WTC11 (cell line): Measurements from ENCODE around the gene SGTA. TPM values are rescaled to one million over a fixed set of nuclear protein-coding genes. Genes with fewer than 3 reads are reported as not detected.

Experiments used
- CREB1 ChIP-seq: sonication (generic); formaldehyde crosslinking; IDR thresholded peaks from 2 replicates; pipeline ENCODE4 v1.8.0; 2023; ENCODE audit warnings: mild to moderate bottlenecking, missing genetic modification reagents
- CREM ChIP-seq: sonication (generic); formaldehyde crosslinking; IDR thresholded peaks from 2 replicates; pipeline ENCODE4 v1.8.1; 2022; ENCODE audit warnings: mild to moderate bottlenecking, missing genetic modification reagents, moderate library complexity
- ELF4 ChIP-seq: sonication (generic); formaldehyde crosslinking; IDR thresholded peaks from 2 replicates; pipeline ENCODE4 v1.8.1; 2022; ENCODE audit warnings: low read depth, mild to moderate bottlenecking, moderate library complexity, missing genetic modification reagents
- FOXK1 ChIP-seq: sonication (generic); formaldehyde crosslinking; IDR thresholded peaks from 2 replicates; pipeline ENCODE4 v1.8.0; 2022; ENCODE audit warnings: mild to moderate bottlenecking, moderate library complexity, missing genetic modification reagents
- SMAD3 ChIP-seq: sonication (generic); formaldehyde crosslinking; IDR thresholded peaks from 2 replicates; pipeline ENCODE4 v1.8.0; 2022; ENCODE audit warnings: missing genetic modification reagents, mild to moderate bottlenecking, borderline replicate concordance
- SP1 ChIP-seq: sonication (generic); formaldehyde crosslinking; conservative IDR thresholded peaks from 2 replicates; pipeline ENCODE4 v1.8.1; 2022; ENCODE audit warnings: missing genetic modification reagents
- TCF7 ChIP-seq: sonication (generic); formaldehyde crosslinking; IDR thresholded peaks from 2 replicates; pipeline ENCODE4 v1.8.0; 2022; ENCODE audit warnings: mild to moderate bottlenecking, low read depth, missing genetic modification reagents, moderate library complexity
- TEAD1 ChIP-seq: sonication (generic); formaldehyde crosslinking; IDR thresholded peaks from 2 replicates; pipeline ENCODE4 v1.8.0; 2022; ENCODE audit warnings: mild to moderate bottlenecking, missing genetic modification reagents
- TEAD4 ChIP-seq: sonication (generic); formaldehyde crosslinking; IDR thresholded peaks from 2 replicates; pipeline ENCODE4 v1.8.0; 2022; ENCODE audit warnings: mild to moderate bottlenecking, missing genetic modification reagents
- TP53 ChIP-seq: sonication (generic); formaldehyde crosslinking; IDR thresholded peaks from 2 replicates; pipeline ENCODE4 v1.8.1; 2023; ENCODE audit warnings: mild to moderate bottlenecking, missing genetic modification reagents
- ZNF232 ChIP-seq: sonication (generic); formaldehyde crosslinking; IDR thresholded peaks from 2 replicates; pipeline ENCODE4 v1.8.0; 2022; ENCODE audit warnings: mild to moderate bottlenecking, missing genetic modification reagents
- ZNF317 ChIP-seq: sonication (generic); formaldehyde crosslinking; IDR thresholded peaks from 2 replicates; pipeline ENCODE4 v1.8.1; 2023; ENCODE audit warnings: low read depth, mild to moderate bottlenecking, moderate library complexity, missing genetic modification reagents, borderline replicate concordance
- total RNA-seq: library from RNA; stranded (reverse); gene quantifications from 3 replicates; pipeline ENCODE4 v1.2.3, GENCODE V29; 2021
- TF ChIP-seq, protein P1 (sequence below): sonication (generic); formaldehyde crosslinking; IDR thresholded peaks from 2 replicates; pipeline ENCODE4 v1.8.1; 2023; ENCODE audit warnings: mild to moderate bottlenecking, missing genetic modification reagents
- TF ChIP-seq, protein P2 (sequence below): sonication (generic); formaldehyde crosslinking; IDR thresholded peaks from 2 replicates; pipeline ENCODE4 v1.8.0; 2023; ENCODE audit warnings: mild to moderate bottlenecking, missing genetic modification reagents
- TF ChIP-seq, protein P3 (sequence below): sonication (generic); formaldehyde crosslinking; IDR thresholded peaks from 2 replicates; pipeline ENCODE4 v1.8.1; 2023; ENCODE audit warnings: mild to moderate bottlenecking, moderate library complexity, missing genetic modification reagents
- TF ChIP-seq, protein P4 (sequence below): sonication (generic); formaldehyde crosslinking; IDR thresholded peaks from 2 replicates; pipeline ENCODE4 v1.8.0; 2022; ENCODE audit warnings: mild to moderate bottlenecking, missing genetic modification reagents
- TF ChIP-seq, protein P5 (sequence below): fragments of 200-600 bp; IDR thresholded peaks from 2 replicates; pipeline ENCODE4 v1.8.0; 2022; ENCODE audit warnings: antibody characterized with exemption
- TF ChIP-seq, protein P6 (sequence below): sonication (generic); formaldehyde crosslinking; IDR thresholded peaks from 2 replicates; pipeline ENCODE4 v1.8.1; 2023; ENCODE audit warnings: mild to moderate bottlenecking, missing genetic modification reagents, moderate library complexity
- TF ChIP-seq, protein P7 (sequence below): sonication (generic); formaldehyde crosslinking; conservative IDR thresholded peaks from 2 replicates; pipeline ENCODE4 v1.8.1; 2023; ENCODE audit warnings: mild to moderate bottlenecking, low read depth, missing genetic modification reagents, moderate library complexity
- TF ChIP-seq, protein P8 (sequence below): sonication (generic); formaldehyde crosslinking; IDR thresholded peaks from 2 replicates; pipeline ENCODE4 v1.8.0; 2023; ENCODE audit warnings: missing genetic modification reagents, mild to moderate bottlenecking, borderline replicate concordance
- TF ChIP-seq, protein P9 (sequence below): sonication (generic); formaldehyde crosslinking; IDR thresholded peaks from 2 replicates; pipeline ENCODE4 v1.8.1; 2023; ENCODE audit warnings: mild to moderate bottlenecking, missing genetic modification reagents, moderate library complexity

The SGTA gene
- total RNA-seq, 1 experiment from 2014 or later: 91.2 TPM

DNA sequence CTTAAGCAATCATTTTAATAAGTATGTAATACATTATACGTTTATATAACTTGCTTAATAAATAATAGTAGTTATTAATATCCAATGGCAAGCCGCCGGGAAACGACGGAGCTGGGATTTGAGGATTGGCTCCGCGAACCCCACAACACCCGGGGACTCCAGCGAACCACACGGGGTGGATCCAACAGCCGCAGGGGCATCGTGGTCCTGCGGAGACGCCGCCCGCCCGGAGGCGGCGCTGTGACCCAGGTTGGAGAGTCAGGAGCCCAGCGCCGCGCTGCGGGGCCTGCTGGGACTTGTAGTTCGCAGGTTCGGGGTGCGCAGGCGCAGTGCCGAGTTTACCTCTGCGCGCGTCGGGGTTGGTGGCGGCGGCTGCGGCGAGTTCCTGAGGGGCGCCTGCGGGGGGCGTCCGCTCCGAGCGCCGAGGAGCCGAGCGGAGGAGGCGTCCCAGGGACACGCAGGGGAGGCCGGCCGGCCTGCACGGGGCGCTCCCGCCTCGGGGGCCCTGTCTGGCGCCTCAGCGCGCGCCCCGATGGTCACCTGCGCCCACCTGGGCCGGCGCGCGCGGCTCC, 36.6 kb upstream of the SGTA start, which contains the start of gene ZNF554 (continued):
- TF ChIP-seq, protein P1, sequence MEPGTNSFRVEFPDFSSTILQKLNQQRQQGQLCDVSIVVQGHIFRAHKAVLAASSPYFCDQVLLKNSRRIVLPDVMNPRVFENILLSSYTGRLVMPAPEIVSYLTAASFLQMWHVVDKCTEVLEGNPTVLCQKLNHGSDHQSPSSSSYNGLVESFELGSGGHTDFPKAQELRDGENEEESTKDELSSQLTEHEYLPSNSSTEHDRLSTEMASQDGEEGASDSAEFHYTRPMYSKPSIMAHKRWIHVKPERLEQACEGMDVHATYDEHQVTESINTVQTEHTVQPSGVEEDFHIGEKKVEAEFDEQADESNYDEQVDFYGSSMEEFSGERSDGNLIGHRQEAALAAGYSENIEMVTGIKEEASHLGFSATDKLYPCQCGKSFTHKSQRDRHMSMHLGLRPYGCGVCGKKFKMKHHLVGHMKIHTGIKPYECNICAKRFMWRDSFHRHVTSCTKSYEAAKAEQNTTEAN (CRISPR knock-in tag): no peak
- TF ChIP-seq ELF4 (CRISPR knock-in tag) (no peak), CREB1 (CRISPR knock-in tag) (no peak), SP1 (CRISPR knock-in tag) (peak; percentile 77), FOXK1 (CRISPR knock-in tag) (0 out of 2 replicates have a peak, but pooled peaks have one; percentile 26), SMAD3 (CRISPR knock-in tag) (peak; percentile 43; the same call in 1 of the 2 replicates), TP53 (no peak), CREM (CRISPR knock-in tag) (peak; percentile 57; the same call in 1 of the 2 replicates), TEAD1 (CRISPR knock-in tag) (peak; percentile 72; the same call in 1 of the 2 replicates), TCF7 (CRISPR knock-in tag) (no peak), ZNF232 (CRISPR knock-in tag) (no peak; the same call in 1 of the 2 replicates), TEAD4 (CRISPR knock-in tag) (0 out of 2 replicates have a peak, but pooled peaks have one; percentile 29), ZNF317 (CRISPR knock-in tag) (no peak)
- TF ChIP-seq, protein P2, sequence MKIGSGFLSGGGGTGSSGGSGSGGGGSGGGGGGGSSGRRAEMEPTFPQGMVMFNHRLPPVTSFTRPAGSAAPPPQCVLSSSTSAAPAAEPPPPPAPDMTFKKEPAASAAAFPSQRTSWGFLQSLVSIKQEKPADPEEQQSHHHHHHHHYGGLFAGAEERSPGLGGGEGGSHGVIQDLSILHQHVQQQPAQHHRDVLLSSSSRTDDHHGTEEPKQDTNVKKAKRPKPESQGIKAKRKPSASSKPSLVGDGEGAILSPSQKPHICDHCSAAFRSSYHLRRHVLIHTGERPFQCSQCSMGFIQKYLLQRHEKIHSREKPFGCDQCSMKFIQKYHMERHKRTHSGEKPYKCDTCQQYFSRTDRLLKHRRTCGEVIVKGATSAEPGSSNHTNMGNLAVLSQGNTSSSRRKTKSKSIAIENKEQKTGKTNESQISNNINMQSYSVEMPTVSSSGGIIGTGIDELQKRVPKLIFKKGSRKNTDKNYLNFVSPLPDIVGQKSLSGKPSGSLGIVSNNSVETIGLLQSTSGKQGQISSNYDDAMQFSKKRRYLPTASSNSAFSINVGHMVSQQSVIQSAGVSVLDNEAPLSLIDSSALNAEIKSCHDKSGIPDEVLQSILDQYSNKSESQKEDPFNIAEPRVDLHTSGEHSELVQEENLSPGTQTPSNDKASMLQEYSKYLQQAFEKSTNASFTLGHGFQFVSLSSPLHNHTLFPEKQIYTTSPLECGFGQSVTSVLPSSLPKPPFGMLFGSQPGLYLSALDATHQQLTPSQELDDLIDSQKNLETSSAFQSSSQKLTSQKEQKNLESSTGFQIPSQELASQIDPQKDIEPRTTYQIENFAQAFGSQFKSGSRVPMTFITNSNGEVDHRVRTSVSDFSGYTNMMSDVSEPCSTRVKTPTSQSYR (CRISPR knock-in tag): no peak
- TF ChIP-seq, protein P3, sequence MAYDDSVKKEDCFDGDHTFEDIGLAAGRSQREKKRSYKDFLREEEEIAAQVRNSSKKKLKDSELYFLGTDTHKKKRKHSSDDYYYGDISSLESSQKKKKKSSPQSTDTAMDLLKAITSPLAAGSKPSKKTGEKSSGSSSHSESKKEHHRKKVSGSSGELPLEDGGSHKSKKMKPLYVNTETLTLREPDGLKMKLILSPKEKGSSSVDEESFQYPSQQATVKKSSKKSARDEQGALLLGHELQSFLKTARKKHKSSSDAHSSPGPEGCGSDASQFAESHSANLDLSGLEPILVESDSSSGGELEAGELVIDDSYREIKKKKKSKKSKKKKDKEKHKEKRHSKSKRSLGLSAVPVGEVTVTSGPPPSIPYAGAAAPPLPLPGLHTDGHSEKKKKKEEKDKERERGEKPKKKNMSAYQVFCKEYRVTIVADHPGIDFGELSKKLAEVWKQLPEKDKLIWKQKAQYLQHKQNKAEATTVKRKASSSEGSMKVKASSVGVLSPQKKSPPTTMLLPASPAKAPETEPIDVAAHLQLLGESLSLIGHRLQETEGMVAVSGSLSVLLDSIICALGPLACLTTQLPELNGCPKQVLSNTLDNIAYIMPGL (CRISPR knock-in tag): peak; percentile 83
- TF ChIP-seq, protein P4, sequence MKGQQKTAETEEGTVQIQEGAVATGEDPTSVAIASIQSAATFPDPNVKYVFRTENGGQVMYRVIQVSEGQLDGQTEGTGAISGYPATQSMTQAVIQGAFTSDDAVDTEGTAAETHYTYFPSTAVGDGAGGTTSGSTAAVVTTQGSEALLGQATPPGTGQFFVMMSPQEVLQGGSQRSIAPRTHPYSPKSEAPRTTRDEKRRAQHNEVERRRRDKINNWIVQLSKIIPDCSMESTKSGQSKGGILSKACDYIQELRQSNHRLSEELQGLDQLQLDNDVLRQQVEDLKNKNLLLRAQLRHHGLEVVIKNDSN: peak; percentile 59; the same call in 1 of the 2 replicates
- TF ChIP-seq, protein P5, sequence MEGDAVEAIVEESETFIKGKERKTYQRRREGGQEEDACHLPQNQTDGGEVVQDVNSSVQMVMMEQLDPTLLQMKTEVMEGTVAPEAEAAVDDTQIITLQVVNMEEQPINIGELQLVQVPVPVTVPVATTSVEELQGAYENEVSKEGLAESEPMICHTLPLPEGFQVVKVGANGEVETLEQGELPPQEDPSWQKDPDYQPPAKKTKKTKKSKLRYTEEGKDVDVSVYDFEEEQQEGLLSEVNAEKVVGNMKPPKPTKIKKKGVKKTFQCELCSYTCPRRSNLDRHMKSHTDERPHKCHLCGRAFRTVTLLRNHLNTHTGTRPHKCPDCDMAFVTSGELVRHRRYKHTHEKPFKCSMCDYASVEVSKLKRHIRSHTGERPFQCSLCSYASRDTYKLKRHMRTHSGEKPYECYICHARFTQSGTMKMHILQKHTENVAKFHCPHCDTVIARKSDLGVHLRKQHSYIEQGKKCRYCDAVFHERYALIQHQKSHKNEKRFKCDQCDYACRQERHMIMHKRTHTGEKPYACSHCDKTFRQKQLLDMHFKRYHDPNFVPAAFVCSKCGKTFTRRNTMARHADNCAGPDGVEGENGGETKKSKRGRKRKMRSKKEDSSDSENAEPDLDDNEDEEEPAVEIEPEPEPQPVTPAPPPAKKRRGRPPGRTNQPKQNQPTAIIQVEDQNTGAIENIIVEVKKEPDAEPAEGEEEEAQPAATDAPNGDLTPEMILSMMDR: peak; percentile 89
- TF ChIP-seq, protein P6, sequence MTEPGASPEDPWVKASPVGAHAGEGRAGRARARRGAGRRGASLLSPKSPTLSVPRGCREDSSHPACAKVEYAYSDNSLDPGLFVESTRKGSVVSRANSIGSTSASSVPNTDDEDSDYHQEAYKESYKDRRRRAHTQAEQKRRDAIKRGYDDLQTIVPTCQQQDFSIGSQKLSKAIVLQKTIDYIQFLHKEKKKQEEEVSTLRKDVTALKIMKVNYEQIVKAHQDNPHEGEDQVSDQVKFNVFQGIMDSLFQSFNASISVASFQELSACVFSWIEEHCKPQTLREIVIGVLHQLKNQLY (CRISPR knock-in tag): no peak
- TF ChIP-seq, protein P7, sequence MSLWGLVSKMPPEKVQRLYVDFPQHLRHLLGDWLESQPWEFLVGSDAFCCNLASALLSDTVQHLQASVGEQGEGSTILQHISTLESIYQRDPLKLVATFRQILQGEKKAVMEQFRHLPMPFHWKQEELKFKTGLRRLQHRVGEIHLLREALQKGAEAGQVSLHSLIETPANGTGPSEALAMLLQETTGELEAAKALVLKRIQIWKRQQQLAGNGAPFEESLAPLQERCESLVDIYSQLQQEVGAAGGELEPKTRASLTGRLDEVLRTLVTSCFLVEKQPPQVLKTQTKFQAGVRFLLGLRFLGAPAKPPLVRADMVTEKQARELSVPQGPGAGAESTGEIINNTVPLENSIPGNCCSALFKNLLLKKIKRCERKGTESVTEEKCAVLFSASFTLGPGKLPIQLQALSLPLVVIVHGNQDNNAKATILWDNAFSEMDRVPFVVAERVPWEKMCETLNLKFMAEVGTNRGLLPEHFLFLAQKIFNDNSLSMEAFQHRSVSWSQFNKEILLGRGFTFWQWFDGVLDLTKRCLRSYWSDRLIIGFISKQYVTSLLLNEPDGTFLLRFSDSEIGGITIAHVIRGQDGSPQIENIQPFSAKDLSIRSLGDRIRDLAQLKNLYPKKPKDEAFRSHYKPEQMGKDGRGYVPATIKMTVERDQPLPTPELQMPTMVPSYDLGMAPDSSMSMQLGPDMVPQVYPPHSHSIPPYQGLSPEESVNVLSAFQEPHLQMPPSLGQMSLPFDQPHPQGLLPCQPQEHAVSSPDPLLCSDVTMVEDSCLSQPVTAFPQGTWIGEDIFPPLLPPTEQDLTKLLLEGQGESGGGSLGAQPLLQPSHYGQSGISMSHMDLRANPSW (CRISPR knock-in tag): no peak
- TF ChIP-seq, protein P8, sequence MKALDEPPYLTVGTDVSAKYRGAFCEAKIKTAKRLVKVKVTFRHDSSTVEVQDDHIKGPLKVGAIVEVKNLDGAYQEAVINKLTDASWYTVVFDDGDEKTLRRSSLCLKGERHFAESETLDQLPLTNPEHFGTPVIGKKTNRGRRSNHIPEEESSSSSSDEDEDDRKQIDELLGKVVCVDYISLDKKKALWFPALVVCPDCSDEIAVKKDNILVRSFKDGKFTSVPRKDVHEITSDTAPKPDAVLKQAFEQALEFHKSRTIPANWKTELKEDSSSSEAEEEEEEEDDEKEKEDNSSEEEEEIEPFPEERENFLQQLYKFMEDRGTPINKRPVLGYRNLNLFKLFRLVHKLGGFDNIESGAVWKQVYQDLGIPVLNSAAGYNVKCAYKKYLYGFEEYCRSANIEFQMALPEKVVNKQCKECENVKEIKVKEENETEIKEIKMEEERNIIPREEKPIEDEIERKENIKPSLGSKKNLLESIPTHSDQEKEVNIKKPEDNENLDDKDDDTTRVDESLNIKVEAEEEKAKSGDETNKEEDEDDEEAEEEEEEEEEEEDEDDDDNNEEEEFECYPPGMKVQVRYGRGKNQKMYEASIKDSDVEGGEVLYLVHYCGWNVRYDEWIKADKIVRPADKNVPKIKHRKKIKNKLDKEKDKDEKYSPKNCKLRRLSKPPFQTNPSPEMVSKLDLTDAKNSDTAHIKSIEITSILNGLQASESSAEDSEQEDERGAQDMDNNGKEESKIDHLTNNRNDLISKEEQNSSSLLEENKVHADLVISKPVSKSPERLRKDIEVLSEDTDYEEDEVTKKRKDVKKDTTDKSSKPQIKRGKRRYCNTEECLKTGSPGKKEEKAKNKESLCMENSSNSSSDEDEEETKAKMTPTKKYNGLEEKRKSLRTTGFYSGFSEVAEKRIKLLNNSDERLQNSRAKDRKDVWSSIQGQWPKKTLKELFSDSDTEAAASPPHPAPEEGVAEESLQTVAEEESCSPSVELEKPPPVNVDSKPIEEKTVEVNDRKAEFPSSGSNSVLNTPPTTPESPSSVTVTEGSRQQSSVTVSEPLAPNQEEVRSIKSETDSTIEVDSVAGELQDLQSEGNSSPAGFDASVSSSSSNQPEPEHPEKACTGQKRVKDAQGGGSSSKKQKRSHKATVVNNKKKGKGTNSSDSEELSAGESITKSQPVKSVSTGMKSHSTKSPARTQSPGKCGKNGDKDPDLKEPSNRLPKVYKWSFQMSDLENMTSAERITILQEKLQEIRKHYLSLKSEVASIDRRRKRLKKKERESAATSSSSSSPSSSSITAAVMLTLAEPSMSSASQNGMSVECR (CRISPR knock-in tag): peak; percentile 51; the same call in 1 of the 2 replicates
- TF ChIP-seq, protein P9, sequence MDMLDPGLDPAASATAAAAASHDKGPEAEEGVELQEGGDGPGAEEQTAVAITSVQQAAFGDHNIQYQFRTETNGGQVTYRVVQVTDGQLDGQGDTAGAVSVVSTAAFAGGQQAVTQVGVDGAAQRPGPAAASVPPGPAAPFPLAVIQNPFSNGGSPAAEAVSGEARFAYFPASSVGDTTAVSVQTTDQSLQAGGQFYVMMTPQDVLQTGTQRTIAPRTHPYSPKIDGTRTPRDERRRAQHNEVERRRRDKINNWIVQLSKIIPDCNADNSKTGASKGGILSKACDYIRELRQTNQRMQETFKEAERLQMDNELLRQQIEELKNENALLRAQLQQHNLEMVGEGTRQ: peak; percentile 54
